NK-92 (cell line): ENCODE results near the gene KRT3.

Source experiments
- DNase-seq: peaks from one replicate; lab custom pipeline; 2025; ENCODE audit not compliant: unreplicated experiment; lab: John Stamatoyannopoulos, UW

The KRT3 gene

DNA sequence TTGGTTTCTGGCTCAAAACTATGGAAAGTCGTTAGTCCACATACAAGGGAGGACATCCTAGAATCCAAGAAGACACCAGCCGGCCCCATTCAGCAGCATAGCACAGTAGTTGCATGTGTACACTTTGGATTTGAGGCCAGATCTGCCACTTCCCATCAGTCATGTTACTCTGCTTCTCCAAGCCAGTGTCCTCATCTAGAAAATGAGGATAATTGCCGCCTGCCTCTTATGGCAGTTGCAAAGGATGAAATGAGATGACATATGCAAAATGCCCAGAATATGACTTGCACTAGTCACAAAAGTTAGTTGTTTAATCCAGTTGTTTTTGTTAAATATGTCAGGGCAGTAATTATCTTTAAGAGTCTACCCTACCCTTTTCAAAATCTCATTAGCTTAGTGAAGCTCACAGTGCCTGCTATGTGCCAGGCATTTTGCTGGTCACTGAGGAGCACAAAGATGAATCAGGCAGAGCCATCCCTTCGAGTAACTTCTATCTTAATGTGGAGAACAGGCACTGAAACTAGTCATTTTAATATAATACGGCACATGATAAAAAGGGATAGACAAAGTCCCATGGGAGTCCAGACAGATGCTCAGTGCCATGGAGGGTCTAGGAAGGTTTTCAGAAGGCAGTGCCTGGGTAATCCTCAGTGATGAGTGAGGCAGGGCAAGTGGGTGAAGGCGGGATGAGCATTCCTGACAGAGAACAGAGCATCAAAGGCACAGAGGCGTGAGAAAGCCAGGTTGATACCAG lies 12.2 kb downstream of the KRT3 start:
- DNase-seq, result no peak

- DNase-seq, result no peak
Measured at GRCh38 chr12:52782502-52782901, 13.4 kb downstream of the KRT3 start.

DNA sequence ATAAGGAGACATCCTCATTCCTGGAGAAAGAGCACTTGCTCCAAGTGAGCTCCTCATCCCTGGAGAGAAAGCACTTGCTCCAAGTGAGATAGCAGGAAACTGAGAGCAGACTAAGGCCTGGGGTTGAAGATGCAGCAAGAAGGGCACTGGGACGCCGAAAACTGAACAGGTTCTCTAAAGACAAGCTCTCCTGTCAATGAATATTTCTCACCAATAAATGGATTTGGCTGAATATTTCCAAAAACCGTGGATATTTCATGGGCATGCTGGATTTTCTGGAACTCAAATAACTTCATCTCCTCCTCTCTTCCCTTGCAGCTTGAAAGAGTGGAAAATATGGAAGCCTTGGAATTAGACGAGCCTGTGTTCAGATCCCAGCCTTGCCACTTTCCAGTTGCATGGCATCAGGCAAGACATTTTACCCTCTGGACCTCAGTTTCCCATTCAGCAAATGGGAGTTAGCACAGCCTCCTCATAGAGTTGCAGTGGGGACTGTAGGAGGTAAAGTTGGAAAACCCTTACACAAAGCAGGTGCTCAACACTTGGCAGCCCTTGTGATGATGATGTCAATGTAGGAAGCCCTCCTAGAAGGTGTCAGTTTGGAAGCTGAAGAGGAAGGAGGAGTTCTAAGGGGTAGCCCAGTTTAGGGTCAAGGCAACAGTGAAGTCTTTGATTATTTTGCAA lies 14.4 kb downstream of the KRT3 start:
- no peak for DNase-seq

DNA sequence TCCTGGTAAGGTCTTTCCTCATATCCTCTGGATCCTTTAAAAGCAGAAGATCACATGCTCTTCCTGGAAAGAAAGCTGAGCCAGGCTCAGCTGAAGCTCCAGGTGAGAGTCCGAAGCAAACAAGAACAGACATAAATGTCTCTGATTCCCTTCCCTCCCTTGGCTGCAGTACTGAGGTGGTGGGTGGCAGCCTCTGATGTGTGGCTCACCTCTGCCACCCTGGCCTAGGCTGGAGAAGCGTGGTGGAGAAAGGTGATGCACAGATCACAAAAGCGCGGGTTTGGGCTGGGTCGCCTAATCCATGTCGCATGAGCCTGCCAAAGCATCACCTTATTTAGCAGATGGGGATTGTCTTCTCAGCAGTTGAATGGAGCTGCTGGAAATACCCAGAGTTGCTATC lies 16.0 kb downstream of the KRT3 start:
- DNase-seq, result no peak

DNA sequence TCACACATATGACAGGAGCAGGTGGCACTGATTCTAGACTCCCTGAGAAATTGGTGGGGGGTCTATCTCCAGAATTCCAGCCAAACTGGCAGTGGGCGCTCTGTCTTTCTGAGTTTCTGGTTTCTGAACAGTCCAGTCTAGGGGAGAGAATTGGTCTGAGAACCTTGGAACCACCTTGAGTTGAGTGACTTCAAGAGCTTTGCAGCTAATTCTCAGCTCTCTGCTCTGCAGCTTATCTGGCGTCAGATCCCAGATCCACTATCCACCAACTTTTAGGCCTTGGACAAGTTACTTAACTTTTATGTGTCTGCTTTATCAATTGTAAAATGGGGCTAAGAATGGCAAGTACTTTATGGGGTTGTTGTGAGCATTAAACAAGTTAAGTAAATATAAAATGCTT lies 17.1 kb downstream of the KRT3 start:
- no peak for DNase-seq

GRCh38 chr12:52777566-52777965 lies 18.4 kb downstream of the KRT3 start:
- no peak for DNase-seq

DNA sequence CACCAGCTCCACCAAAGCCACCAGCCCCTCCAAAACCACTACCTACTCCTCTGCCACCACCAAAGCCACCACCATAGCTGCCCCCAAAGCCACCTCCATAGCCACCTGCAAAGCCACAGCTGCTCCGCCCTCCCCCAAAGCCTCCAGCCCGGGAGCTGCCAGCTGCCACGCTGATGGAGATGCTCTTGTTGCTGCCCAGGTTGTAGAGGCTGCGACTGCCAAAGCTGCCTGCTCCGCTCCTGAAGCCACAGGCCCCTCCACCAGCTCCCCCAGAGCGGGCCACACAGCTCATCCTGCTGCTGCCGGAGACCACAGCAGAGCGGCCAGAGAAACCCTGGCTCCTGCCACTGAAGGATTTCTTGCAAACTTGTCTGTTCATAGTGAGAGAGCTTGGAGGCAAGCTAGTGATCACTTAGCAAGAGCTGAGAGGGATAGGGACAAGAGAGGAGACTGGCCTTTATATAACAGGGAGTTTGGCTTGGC lies 19.0 kb downstream of the KRT3 start, which contains the start of gene KRT76:
KRT76 (minus strand) TSS at position 433 of the 483 bp plus-strand sequence; CDS start at position 379, 54 bp downstream.
- DNase-seq, result no peak

- no peak for DNase-seq
Measured at GRCh38 chr12:52776435-52776834, 19.5 kb downstream of the KRT3 start.

- DNase-seq, result no peak
Measured at GRCh38 chr12:52774629-52775250, 21.2 kb downstream of the KRT3 start.

- DNase-seq, result no peak
Measured at GRCh38 chr12:52772772-52773171, 23.1 kb downstream of the KRT3 start.

GRCh38 chr12:52772188-52772587 lies 23.7 kb downstream of the KRT3 start:
- DNase-seq, result no peak

DNA sequence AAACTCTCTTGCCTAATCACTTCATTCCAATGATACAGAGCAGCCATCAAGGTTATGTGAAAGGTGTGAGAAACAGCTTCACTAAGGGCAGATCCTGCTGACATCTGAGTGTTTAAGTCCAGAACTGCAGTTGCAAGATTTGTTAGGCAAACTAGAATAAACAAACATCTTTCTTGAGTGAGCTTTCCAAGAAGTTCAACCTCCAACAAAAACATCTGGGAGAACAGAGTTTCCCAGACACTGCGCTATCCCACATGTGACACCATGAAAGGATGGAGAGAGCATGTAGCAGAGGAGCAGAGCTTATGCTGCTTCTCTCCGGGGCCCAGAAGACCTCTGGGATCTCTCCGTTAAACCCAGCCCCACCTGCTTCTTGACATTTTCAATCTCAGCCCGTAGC lies 24.4 kb downstream of the KRT3 start:
- DNase-seq, result no peak

DNA sequence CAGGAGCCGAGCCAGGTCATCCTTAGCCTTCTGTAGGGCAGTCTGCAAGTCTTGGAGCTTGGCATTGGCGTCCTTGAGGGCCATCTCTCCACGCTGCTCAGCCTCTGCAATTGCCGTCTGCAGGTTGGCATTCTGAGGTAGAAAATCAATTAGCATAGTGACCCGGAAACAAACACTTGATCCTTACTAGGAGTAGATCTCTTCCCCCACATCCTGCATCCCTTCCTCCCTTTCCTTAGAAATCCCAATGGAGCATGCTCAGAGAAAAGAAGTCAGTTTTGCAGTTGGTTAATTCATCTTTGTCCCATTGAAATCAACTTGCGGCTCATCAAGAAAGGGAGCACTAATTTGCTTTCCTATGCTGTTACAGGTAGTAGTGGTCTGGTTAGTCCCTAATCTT lies 24.8 kb downstream of the KRT3 start:
- no peak for DNase-seq

GRCh38 chr12:52769946-52770345 lies 26.0 kb downstream of the KRT3 start:
- no peak for DNase-seq

- DNase-seq, result no peak
Measured at GRCh38 chr12:52769354-52769753, 26.6 kb downstream of the KRT3 start.

GRCh38 chr12:52768479-52769200 lies 27.3 kb downstream of the KRT3 start:
- DNase-seq, result no peak

DNA sequence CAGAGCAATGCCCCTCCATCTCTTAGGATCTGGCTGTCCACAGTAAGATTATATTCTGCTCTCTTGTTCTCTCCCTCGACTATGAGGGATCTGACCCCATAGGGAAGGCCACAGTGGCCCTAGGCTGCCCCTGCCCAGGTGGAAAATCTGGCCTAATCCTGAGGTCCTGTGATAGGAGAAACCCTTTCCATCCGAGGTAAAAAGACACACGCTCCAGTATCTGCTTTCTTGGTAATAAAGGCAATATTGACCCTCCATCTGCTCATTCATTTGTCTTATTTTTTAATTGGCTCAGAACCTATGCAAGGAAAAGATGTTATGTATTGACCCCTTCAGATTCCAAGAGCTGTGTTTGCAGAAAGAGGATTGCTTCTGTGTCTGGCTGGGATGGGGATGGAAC lies 28.5 kb downstream of the KRT3 start:
- DNase-seq, result no peak

DNA sequence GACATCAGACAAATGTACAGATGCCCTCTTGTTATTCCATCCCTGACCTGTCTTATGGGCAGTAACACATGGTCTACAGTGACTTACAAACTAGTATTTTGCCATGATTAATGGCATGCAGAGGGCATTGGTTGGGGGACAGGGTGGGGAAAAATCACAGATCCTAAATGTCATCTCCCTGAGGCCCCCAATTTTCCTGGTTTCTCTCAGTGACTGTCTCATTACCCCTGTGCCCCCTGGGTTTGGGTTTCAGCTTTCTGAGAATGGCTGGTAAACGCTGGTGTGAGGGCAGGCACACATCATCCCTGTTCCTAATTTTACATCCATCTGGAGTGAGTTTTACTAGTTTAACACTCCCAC lies 28.9 kb downstream of the KRT3 start:
- no peak for DNase-seq

- no peak for DNase-seq
Measured at GRCh38 chr12:52766351-52767019, 29.4 kb downstream of the KRT3 start.

- no peak for DNase-seq
Measured at GRCh38 chr12:52765702-52766101, 30.2 kb downstream of the KRT3 start.

GRCh38 chr12:52763991-52764390 lies 31.9 kb downstream of the KRT3 start:
- DNase-seq, result no peak
